Ovary (tissue), 3 donors: Measurements from ENCODE around the gene KRT2.

Experiments used
- CTCF ChIP-seq, 3 donors: fragments of 450-650 bp in 2 of 3; fragments of 200-600 bp in 1 of 3; IDR thresholded peaks; one replicate each; pipeline versions ENCODE4 v1.5.1 to v1.8.0; 2016 to 2022; ENCODE audit warnings: antibody characterized with exemption in 3 of 3, mild to moderate bottlenecking in 1 of 3
- EP300 ChIP-seq: sonication (generic); formaldehyde crosslinking; IDR thresholded peaks from one replicate; pipeline ENCODE4 v1.6.1; 2017; ENCODE audit warnings: antibody characterized with exemption
- POLR2A ChIP-seq: fragments of 450-650 bp; IDR thresholded peaks from one replicate; pipeline ENCODE4 v1.6.1; 2017; ENCODE audit warnings: antibody characterized with exemption, mild to moderate bottlenecking, moderate library complexity
- donor health status: DM: no; HTN: no; CAD: no.

- TF ChIP-seq CTCF (IDR thresholded peaks at IDR 0.05): no peak
- TF ChIP-seq POLR2A: no peak
- no peak for TF ChIP-seq EP300
Measured at GRCh38 chr12:52613384-52614030, 38.5 kb downstream of the KRT2 start.
